Activated CD8-positive, alpha-beta memory T cell treated with anti-CD3 and anti-CD28 coated beads, Interleukin-2, amount 50 U/mL, for 1 hour (primary cell): ENCODE results near the gene FASTK.
"Not testable (repeated sequence)": the region's sequence is repeated elsewhere in the genome, so short reads cannot be mapped to it uniquely, and the experiment has no call there.

Source experiments
- DNase-seq: peaks from one replicate; pipeline ENCODE4 v3.0.0-alpha.2; 2020; ENCODE audit errors: extremely low read depth

FASTK gene

DNA sequence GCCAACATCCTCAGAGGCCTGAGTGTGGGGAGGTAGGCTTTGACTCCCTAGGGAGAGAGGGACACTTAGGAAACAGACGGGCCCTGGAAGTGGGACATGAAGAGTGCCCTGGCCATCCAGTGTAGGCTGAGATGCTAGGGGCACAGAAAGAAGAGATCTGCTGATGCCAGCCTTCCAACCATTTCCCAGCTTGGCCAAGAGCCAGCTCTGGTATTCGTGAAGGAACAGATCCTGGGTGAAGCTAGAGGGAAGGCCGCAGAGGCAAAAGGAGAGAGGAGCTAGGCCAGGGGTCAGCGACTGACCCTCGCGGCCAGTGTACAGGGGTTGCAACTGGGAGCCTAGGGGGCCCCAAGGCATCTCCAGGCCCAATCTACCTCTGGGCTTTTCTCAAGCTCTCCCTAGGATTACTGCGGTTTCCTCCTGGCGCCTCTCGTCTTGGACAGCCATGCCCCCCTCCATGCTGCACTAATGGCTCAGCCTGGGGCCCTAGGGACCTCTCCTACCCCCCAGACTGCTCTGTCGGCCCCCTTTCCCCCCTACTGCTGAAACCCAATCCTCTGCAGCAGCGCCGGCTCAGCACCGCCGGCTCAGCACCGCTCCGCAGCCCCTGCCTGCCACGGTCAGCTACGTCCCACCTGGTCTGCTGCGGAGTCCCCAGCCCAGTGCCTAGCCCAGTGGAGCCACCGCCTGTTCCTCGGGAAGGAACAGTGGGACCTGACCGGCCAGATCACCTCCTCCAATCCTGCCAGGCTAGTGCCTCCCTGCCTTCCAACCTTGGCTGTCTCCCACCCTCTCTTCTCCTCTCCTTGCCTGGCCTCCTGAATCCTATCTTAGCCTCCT lies 32.4 kb downstream of the FASTK start, which contains the start of gene ASIC3:
TSS of gene ASIC3 (plus strand) at position 556 of the 840 bp plus-strand sequence. CDS start 355 bp downstream, outside the sequence.
- DNase-seq, result no peak

DNA sequence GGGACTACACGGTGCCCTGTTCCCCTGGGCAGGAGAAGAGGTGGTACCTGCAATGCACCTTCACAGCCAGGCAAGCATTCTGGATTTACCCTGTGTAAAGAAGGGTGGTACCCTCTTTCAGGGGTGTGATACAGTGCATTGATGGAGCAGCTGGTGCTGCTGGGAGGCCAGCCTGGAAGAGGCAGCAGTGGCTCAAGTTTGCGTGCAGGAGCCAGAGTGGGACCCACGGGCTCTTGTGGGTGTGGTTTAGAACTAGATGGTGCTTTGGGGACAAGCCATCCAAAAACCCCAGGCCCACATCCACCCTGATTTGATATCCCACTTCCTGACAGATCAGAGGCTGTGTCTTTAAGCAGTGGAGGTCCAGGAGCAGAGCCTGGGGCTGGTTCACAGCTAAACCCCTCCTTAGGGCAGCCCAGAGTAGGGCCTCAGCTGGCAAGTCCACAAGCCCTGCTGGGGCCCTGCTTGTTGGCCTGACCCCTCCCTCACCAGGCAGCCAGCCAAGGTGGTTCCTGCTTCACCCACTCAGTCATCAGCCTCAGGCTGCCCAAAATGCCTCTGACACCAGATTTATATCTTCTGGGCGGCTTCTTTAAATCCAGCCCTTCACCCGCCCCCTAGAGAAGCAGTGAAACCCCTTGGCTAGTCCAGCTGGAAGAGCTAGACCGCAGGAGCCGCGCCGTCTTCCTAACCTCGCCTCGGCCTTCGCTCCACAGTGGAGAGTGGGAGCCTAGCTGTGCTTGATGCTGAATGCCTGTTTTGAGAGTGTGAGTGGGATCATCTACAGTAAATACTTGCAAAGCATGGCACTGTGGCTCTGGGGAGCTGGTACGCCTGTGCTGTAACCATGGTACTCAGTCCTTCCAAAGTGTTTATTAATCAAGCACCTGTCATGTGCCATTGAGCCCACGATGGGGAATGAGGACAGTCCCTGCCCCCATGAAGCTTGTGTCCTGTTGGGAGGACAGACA lies 33.7 kb downstream of the FASTK start:
- DNase-seq, result no peak

- no peak for DNase-seq
These were observed 34.6 kb downstream of the FASTK start for GRCh38 chr7:151045967-151046366.

DNA sequence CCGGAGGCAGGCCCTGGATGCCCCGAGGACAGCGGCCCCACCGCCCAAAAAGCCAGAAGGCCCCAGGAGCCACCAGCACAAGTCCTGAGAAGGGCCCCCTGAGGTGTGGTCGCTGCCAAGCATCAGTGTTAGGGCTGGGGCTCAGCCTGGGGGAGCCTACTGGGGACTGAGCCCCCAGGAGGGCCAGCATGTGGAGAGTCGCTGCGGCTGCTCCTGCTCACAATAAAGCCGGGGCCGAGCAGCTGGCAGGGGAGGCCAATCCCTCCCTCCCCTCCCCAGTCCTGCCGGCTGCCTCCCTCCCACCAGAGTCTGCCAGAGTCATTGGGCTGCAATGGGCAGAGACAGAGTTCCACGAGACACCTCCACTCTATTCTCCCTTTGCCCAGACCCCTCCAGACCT lies 35.3 kb downstream of the FASTK start:
- no peak for DNase-seq

GRCh38 chr7:151043959-151044358 lies 36.6 kb downstream of the FASTK start:
- DNase-seq, result no peak

DNA sequence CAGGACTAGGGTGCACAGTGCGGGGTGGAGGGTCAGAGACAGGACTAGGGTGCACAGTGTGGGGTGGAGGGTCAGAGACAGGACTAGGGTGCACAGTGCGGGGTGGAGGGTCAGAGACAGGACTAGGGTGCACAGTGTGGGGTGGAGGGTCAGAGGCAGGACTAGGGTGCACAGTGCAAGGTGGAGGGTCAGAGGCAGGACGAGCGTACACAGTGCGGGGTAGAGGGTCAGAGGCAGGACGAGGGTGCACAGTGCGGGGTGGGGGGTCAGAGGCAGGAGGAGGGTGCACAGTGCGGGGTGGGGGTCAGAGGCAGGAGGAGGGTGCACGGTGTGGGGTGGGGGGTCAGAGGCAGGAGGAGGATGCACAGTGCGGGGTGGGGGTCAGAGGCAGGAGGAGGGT lies 37.2 kb downstream of the FASTK start:
- not testable (repeated sequence) for DNase-seq

DNA sequence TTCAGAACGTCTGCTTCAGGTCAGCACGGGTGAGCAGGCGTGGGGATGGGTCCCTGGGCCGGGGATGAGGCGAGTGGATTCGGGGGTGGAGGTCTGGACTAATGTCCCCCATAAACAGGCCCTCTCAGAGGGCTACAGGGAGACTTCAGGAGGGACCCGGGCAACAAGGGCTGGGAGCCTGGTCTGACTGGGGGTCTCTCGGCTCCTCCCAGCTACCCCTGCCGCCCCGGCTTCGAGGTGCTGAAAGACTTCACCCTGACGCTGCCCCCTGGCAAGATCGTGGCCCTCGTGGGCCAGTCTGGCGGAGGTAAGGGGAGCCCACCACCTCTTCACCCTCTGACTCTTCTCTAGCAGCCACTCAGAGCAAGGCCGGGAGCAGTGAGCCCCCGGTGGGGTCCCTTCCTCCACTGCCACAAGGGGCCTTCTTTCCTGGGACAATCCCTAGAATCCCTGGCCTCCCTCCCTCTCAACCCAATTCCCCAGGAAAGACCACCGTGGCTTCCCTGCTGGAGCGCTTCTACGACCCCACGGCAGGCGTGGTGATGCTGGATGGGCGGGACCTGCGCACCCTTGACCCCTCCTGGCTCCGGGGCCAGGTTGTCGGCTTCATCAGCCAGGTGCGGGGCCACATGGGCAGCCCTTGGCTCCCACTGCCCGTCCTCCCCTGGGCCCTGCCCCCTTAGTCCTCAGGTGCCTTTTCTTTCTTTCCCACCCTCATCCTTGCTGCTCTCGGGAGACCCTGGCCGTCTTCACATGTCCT lies 39.8 kb downstream of the FASTK start:
- no peak for DNase-seq

DNA sequence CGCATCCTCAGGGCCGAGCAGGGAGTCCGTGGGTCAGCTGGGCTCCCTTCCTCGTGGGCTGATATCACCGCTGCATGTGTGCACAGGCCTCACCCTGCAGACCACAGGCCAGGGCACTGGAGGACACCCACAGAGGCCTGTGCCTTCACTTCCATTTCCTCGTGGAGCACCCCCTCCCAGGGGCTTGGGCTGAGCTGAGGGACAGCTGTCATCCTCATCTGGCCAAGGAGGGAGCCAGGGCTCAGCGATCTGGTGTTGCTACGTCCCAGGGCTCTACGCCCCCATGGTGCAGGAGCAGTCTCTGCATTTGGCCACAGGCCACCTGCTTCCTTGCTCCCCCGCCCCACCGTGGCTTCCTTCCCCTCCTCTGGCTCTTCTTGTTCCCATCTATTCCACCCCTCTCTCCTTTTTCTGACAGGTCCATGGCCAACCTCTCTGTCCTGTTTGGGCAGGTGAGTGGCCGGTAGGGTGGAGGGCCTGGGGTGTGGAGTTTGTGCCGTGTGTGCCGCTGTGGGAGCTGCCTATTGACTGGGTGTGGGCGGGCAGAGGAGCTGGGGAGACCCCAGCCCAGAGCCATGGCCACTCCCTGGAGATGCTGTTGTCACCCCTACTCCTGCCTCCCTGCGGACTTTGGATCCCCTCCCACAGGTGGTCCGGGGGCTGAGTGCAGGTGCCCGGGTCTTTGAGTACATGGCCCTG lies 40.6 kb downstream of the FASTK start:
- DNase-seq, result no peak

DNA sequence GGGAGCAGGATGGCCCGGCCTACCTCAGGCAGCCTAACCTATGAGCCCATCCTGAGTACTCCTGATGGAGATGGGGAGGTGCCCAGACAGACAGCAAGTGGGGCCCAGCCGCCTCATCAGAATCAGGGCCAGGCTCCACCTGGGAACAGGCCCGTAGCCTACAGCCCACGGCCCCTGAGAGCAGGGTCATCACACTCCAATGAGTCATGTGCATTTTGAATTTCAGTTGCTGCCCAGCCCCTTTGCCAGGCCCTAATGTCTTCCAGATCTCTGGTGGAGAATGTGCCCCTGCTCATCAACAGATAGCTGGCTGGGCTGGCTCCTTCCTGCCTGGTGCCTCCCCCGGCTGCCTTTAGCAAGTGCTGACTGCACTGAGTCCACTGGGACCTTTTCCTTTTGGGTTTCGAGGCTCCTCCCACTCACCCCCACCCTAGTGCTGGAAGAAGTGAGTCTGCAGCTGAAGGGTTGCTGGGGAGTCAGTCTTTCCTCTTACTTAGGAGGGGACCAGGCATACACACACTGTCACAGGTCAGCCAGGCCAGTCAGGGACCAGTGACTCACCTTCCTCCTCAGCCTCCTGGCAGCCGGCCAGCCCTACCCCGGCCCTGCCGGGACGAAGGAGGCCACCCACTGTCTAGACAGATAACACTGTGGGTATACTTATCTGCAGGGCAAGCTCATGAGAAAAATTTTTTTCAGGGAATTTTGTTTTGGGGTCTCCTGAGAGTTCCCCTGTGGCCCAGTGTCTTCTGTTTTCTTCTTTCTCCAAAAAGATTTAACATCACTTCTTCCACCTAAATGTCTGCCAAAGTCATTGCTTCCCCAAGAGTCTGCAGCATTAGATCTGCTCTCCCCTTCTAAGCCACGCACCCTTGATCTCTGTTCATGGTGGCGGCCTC lies 41.4 kb downstream of the FASTK start:
- no peak for DNase-seq

DNA sequence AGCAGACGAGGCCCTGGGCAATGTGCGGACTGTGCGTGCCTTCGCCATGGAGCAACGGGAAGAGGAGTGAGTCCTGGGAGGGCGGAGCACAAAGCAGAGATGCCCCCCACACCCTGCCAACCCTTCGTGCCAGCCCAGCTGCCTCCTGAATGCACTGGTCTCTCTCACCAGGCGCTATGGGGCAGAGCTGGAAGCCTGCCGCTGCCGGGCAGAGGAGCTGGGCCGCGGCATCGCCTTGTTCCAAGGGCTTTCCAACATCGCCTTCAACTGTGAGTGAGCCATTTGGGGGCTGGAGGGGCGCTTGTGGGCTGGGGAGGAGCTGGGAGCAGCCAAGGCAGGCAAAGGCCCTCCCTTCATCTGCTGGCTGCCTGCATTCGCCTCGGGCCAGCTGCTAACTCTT lies 44.7 kb downstream of the FASTK start:
- no peak for DNase-seq

- no peak for DNase-seq
These were observed 45.4 kb downstream of the FASTK start for GRCh38 chr7:151035026-151035717.

DNA sequence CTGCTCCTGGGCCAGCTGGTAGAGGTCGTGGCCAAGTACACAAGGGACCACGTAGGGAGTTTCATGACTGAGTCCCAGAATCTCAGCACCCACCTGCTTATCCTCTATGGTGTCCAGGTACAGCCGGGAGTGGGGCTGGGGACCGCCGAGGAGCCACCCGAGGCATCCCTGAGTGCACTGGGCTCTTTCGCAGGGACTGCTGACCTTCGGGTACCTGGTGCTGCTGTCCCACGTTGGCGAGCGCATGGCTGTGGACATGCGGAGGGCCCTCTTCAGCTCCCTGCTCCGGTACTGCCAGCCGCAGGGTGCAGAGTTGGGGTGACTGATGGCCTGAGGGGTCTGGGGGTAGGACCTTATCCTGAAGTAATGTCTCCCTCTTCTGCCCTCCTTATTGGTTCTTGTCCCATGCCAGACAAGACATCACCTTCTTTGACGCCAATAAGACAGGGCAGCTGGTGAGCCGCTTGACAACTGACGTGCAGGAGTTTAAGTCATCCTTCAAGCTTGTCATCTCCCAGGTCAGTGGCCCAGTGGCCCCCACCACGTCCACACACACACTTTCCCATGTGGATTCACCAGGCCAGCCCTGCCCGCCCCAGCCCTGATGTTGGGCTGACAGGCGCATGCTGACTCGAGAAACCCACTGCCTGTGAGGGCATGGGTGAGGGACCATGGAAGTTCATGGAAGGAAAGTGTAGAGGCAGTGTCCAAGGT lies 46.1 kb downstream of the FASTK start:
- DNase-seq, result no peak

- DNase-seq, result no peak
These were observed 46.8 kb downstream of the FASTK start for GRCh38 chr7:151033864-151034249.

GRCh38 chr7:151032936-151033863 lies 47.4 kb downstream of the FASTK start:
- DNase-seq, result no peak

DNA sequence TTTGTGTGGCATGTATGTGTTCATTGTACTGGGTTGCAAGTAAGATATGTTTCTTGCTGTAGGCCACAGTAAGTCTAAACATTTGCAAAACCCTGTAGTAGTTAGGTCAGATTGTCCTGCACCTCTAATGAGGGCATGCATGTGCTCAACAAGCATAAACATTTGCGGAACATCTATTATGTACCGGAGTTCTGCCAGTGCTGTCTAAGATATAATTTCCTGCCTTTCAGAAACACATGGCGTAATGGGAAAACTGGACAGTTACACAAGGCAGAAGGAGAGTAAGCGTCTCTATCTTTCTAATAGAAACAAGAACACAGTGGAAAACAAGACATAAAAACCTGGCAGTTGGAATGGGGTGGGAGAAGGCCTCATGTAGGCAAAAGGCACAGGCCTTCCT lies 49.6 kb downstream of the FASTK start:
- DNase-seq, result no peak

GRCh38 chr7:151028948-151029501 lies 51.6 kb downstream of the FASTK start:
- DNase-seq, result no peak

DNA sequence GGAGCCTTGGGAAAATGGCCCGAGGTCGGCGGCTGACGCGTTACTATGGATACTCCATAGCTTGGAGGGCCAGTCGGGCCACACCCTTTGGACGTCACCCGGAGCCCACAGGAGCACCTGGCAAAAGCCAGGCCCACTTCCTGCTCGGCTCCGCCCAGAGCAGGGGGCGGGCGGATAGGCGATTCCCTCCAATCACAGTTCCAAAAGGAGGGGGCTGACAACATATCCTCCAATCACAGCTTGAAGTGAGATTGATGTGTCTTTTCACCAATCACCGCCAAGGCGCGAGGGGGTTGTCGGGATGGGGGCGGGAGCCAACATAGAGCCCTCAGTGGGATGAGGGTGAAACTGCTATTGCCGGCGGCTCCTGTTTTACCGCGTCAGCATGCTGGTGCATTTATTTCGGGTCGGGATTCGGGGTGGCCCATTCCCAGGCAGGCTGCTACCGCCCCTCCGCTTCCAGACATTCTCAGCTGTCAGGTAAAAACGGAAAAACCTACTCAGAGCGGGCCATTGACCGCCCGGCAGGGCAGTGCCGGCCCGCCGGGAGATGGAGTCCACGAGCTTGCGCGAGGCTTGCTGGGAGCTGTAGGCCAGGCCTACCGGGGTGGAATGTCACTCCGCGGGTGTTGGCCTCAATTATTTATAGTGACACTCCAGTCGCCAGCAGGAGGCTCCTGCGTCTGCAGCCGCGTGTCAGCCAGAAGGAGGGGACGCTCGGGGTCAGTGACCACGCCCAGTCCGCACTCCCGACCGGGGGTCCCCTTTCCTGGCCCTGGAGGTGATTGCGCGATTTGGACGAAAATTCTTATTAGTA lies 52.3 kb downstream of the FASTK start, which contains the start of gene ABCB8:
TSS of gene ABCB8 (plus strand) at position 320 of the 817 bp plus-strand sequence. CDS start at position 386, 66 bp downstream.
- DNase-seq, result peak; percentile 95
